ENCODE results near the gene PATE3.

PATE3 gene, protein sequence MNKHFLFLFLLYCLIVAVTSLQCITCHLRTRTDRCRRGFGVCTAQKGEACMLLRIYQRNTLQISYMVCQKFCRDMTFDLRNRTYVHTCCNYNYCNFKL

DNA sequence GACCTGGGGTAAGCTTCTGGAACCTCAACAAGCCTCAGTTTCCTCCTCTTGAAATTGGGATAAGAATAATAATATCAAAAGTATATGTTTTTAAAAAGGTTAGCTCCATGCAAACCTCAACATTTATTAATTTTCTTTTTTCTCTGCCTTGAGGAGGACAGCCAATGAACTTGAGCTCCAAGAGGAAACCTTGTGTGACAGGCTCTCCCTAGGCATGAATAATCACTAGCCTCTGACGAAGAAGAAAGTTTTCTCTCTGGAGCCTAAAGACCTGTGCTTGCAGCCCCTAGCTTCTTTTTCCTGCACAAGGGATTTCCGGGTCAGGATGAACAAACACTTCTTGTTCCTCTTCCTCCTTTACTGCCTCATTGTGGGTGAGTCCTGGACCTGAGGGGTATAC, at the start of gene PATE3:
Gene PATE3 (plus strand): TSS at position 301 of the 400 bp plus-strand sequence. CDS start 25 bp downstream, at position 326.
- TF ChIP-seq, protein P1, sequence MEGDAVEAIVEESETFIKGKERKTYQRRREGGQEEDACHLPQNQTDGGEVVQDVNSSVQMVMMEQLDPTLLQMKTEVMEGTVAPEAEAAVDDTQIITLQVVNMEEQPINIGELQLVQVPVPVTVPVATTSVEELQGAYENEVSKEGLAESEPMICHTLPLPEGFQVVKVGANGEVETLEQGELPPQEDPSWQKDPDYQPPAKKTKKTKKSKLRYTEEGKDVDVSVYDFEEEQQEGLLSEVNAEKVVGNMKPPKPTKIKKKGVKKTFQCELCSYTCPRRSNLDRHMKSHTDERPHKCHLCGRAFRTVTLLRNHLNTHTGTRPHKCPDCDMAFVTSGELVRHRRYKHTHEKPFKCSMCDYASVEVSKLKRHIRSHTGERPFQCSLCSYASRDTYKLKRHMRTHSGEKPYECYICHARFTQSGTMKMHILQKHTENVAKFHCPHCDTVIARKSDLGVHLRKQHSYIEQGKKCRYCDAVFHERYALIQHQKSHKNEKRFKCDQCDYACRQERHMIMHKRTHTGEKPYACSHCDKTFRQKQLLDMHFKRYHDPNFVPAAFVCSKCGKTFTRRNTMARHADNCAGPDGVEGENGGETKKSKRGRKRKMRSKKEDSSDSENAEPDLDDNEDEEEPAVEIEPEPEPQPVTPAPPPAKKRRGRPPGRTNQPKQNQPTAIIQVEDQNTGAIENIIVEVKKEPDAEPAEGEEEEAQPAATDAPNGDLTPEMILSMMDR (conservative IDR thresholded peaks at IDR 0.05) = no peak

DNA sequence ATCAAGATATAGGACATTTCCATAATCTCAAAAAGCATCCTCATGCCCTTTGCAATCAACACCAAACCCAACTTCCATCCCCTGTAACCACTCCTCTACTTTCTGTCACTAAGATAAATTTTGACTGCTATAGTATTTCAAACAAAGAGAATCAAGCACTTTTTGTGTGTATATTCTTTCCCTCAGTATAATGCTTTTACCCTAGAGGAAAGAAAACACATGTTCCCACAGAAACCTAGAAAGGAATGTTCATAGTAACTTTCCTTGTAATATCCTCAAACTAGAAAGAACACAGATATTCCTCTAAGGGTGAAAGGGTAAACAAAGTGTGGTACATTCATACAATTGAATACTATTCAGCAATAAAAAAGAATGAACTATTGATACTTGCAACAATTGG, 47.3 kb upstream of the PATE3 start:
- TF ChIP-seq, protein P1 (conservative IDR thresholded peaks at IDR 0.05) = no peak

More for the DNA sequence above, at the start of gene PATE3:
- no peak within 1 kb of the TSS for H3K27ac ChIP-seq

DNA sequence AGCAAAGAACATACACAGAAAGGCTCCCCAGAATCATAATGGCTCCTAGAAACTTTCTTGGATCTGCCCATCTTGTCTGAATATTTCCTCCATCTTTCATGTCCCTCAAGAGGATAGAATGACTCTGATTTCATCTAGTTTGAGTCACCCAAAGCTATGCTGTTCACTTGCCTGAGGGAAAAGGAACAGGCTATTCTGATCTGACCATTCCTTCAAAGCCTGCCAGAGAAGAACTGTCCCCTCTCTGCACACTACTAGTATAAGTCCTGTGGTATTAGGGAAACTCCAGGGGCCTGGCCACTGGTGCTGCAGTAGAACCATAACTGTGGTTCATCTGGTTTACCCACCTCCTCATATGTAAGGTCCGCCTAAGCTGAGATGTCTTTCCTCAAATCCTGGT, 44.2 kb upstream of the PATE3 start:
- H3K27ac ChIP-seq = no peak overlapping the region
- TF ChIP-seq, protein P1 (conservative IDR thresholded peaks at IDR 0.05) = no peak

More for the DNA sequence above, 47.3 kb upstream of the PATE3 start:
- no peak overlapping the region for H3K27ac ChIP-seq

DNA sequence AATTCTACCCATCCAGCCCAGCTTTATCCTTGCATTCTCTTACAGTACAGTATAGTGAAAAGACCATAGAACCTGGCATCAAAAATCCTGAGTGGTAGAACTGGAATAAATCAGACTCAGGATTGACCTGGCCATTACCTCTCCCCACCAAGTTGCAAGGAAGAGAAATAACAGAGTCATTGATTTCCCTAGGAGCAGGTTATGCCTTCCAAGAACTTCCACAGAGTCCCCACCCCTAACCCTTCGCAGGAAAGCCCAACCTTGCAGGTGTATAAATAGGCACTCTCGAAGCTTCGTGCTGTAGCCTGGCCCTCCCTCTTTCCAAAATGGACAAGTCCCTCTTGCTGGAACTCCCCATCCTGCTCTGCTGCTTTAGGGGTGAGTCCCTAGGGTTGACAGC, 41.9 kb upstream of the PATE3 start, which contains the start of gene PATE1:
Gene PATE1 (plus strand): TSS at position 301 of the 400 bp plus-strand sequence. CDS start 26 bp downstream, at position 327.
- H3K27ac ChIP-seq = no peak within 1 kb of the TSS
- TF ChIP-seq, protein P1 (conservative IDR thresholded peaks at IDR 0.05) = no peak

DNA sequence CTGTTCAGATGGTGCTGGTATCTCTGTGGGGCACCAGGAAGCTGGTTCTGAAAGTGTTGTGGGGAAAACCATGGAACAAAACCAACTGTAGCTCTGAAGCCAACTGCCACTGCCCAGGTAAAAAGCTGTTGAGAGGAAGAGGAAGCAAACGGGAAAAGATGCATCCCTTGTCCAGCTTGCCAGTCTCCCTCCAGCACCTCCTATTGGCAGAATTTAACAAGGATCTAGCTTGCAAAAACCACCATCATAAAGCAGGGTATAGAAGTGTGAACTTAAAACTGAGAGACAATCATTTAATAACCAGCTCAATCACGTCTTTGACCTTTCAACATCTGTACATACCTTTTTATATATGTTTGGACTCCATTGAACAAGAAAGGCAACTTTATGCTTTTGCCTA, 37.3 kb upstream of the PATE3 start:
- TF ChIP-seq, protein P1 (conservative IDR thresholded peaks at IDR 0.05) = no peak
- H3K27ac ChIP-seq = no peak overlapping the region

DNA sequence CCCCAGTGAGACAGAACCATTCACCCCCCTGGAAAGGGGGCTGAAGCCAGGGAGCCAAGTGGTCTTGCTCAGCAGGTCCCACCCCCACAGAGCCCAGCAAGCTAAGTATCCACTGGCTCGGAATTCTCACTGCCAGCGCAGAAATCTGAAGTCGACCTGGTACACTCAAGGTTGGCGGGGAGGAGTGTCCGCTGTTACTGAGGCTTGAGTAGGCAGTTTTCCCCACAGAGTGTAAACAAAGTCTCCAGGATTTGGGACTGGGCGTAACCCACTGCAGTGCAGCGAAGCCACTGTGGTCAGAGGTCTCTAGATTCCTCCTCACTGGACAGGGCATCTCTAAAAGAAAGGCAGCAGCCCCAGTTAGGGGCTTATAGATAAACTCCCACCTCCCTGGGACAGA, 31.9 kb upstream of the PATE3 start:
- TF ChIP-seq, protein P1 (conservative IDR thresholded peaks at IDR 0.05) = no peak
- H3K27ac ChIP-seq = no peak overlapping the region

DNA sequence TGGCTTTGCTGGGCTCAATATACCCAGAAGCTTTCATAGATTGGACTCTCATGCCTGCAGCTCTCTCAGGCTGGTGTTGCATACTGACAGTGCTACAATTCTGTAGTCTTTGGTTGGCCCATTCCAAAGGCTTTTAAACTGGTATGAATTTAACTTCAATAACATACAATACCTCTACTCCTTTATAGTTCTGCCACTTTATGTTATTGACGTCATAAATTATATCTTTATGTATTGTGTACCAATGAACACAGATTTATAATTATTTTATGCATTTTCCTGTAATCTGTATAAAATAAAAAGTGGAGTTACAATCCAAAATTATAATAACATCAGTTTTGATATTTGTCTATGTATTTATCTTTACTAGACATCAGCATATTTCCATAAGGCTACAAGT, 25.5 kb upstream of the PATE3 start:
- H3K27ac ChIP-seq = no peak overlapping the region
- TF ChIP-seq, protein P1 (conservative IDR thresholded peaks at IDR 0.05) = no peak

Data from VCaP (cell line).